Memory B cell (primary cell): ENCODE measurements around the gene ZNF280B.
"Not testable (repeated sequence)": the region's sequence is repeated elsewhere in the genome, so short reads cannot be mapped to it uniquely, and the experiment has no call there.

Experiments used
- ATAC-seq: fragments of 150-1000 bp; cut with Tn5 transposase; 2 replicates; pipeline ENCODE4 v1.10.0; 2021; ENCODE audit warnings: low read depth, mild to moderate bottlenecking, moderate library complexity
- DNase-seq, 2 donors: peaks; one replicate each; pipeline ENCODE4 v3.0.0; 2022; ENCODE audit warnings: low spot score in 2 of 2
- H3K27ac Mint-ChIP-seq: one replicate; pipeline ENCODE4 v1.8.0; 2022; ENCODE audit warnings: mild to moderate bottlenecking, moderate library complexity, mixed read lengths
- H3K27me3 Mint-ChIP-seq: one replicate; pipeline ENCODE4 v1.8.0; 2022; ENCODE audit warnings: mixed read lengths
- H3K36me3 Mint-ChIP-seq: one replicate; pipeline ENCODE4 v1.8.0; 2022; ENCODE audit warnings: mild to moderate bottlenecking, mixed read lengths
- H3K4me1 Mint-ChIP-seq: one replicate; pipeline ENCODE4 v1.8.0; 2022; ENCODE audit warnings: mixed read lengths
- H3K4me3 Mint-ChIP-seq: one replicate; pipeline ENCODE4 v1.8.0; 2022; ENCODE audit warnings: mild to moderate bottlenecking, moderate library complexity, mixed read lengths
- H3K9me3 Mint-ChIP-seq: one replicate; pipeline ENCODE4 v1.8.0; 2022; ENCODE audit warnings: mixed read lengths

ZNF280B gene

GRCh38 chr22:22547226-22547625 is 38.7 kb upstream of the ZNF280B start:
- H3K36me3 Mint-ChIP-seq = no peaks in the 10 kb centered on the region
- DNase-seq (no peak), ATAC-seq (no peak)
- no peaks in the 10 kb centered on the region for H3K9me3 Mint-ChIP-seq
- peaks cover 4% of the 10 kb centered on the region for H3K4me1 Mint-ChIP-seq
- H3K4me3 Mint-ChIP-seq = no peak overlapping the region
- peaks cover 2% of the 10 kb centered on the region for H3K27me3 Mint-ChIP-seq
- H3K27ac Mint-ChIP-seq = no peak overlapping the region

GRCh38 chr22:22546490-22546889 is 37.9 kb upstream of the ZNF280B start:
- no peaks in the 10 kb centered on the region for H3K36me3 Mint-ChIP-seq
- ATAC-seq = no peak
- H3K27ac Mint-ChIP-seq = no peak overlapping the region
- H3K9me3 Mint-ChIP-seq = no peaks in the 10 kb centered on the region
- peaks cover 5% of the 10 kb centered on the region for H3K27me3 Mint-ChIP-seq
- DNase-seq = no peak
- H3K4me1 Mint-ChIP-seq = peaks cover 4% of the 10 kb centered on the region
- H3K4me3 Mint-ChIP-seq = no peak overlapping the region

GRCh38 chr22:22545084-22545483 is 36.5 kb upstream of the ZNF280B start:
- no peaks in the 10 kb centered on the region for H3K36me3 Mint-ChIP-seq
- no peak for DNase-seq
- H3K4me1 Mint-ChIP-seq = peaks cover 4% of the 10 kb centered on the region
- no peak for ATAC-seq
- H3K27ac Mint-ChIP-seq = no peak overlapping the region
- peaks cover 5% of the 10 kb centered on the region for H3K27me3 Mint-ChIP-seq
- H3K4me3 Mint-ChIP-seq = no peak overlapping the region
- no peaks in the 10 kb centered on the region for H3K9me3 Mint-ChIP-seq

- Mint-ChIP-seq H3K36me3 (no peaks in the 10 kb centered on the region), H3K27ac (no peak overlapping the region), H3K9me3 (no peaks in the 10 kb centered on the region), H3K4me1 (no peaks in the 10 kb centered on the region), H3K4me3 (no peak overlapping the region), H3K27me3 (peaks cover 5% of the 10 kb centered on the region)
- DNase-seq (no peak), ATAC-seq (no peak)
These were observed 29.9 kb upstream of the ZNF280B start for GRCh38 chr22:22538226-22538989.

GRCh38 chr22:22536916-22537315 is 28.4 kb upstream of the ZNF280B start:
- H3K36me3 Mint-ChIP-seq = no peaks in the 10 kb centered on the region
- H3K4me1 Mint-ChIP-seq = no peaks in the 10 kb centered on the region
- DNase-seq (no peak), ATAC-seq (no peak)
- H3K27me3 Mint-ChIP-seq = peaks cover 4% of the 10 kb centered on the region
- no peak overlapping the region for H3K27ac Mint-ChIP-seq
- H3K4me3 Mint-ChIP-seq = no peak overlapping the region
- H3K9me3 Mint-ChIP-seq = no peaks in the 10 kb centered on the region

- Mint-ChIP-seq H3K4me1 (no peaks in the 10 kb centered on the region), H3K27ac (no peak overlapping the region), H3K36me3 (no peaks in the 10 kb centered on the region), H3K4me3 (no peak overlapping the region), H3K27me3 (peaks cover 3% of the 10 kb centered on the region), H3K9me3 (no peaks in the 10 kb centered on the region)
- DNase-seq (no peak), ATAC-seq (no peak)
These were observed 28.0 kb upstream of the ZNF280B start for GRCh38 chr22:22536515-22536914.

GRCh38 chr22:22535662-22536061 is 27.1 kb upstream of the ZNF280B start:
- peaks cover 3% of the 10 kb centered on the region for H3K27me3 Mint-ChIP-seq
- no peak overlapping the region for H3K4me3 Mint-ChIP-seq
- DNase-seq (no peak), ATAC-seq (no peak)
- H3K27ac Mint-ChIP-seq = no peak overlapping the region
- no peaks in the 10 kb centered on the region for H3K4me1 Mint-ChIP-seq
- no peaks in the 10 kb centered on the region for H3K36me3 Mint-ChIP-seq
- no peaks in the 10 kb centered on the region for H3K9me3 Mint-ChIP-seq

GRCh38 chr22:22534604-22535415 is 26.3 kb upstream of the ZNF280B start:
- ATAC-seq (no peak), DNase-seq (no peak)
- Mint-ChIP-seq H3K4me1 (no peaks in the 10 kb centered on the region), H3K27ac (no peak overlapping the region), H3K36me3 (no peaks in the 10 kb centered on the region), H3K9me3 (no peaks in the 10 kb centered on the region), H3K4me3 (no peak overlapping the region), H3K27me3 (peaks cover 3% of the 10 kb centered on the region)

GRCh38 chr22:22533863-22534262 is 25.3 kb upstream of the ZNF280B start:
- ATAC-seq = no peak

GRCh38 chr22:22533417-22533816 is 24.9 kb upstream of the ZNF280B start:
- no peaks in the 10 kb centered on the region for H3K9me3 Mint-ChIP-seq
- H3K27me3 Mint-ChIP-seq = peaks cover 4% of the 10 kb centered on the region
- ATAC-seq = no peak
- no peak overlapping the region for H3K4me3 Mint-ChIP-seq
- H3K27ac Mint-ChIP-seq = no peak overlapping the region
- H3K4me1 Mint-ChIP-seq = no peaks in the 10 kb centered on the region
- DNase-seq = no peak
- H3K36me3 Mint-ChIP-seq = no peaks in the 10 kb centered on the region

More at GRCh38 chr22:22533863-22534262, 25.3 kb upstream of the ZNF280B start:
- H3K36me3 Mint-ChIP-seq = no peaks in the 10 kb centered on the region
- H3K4me1 Mint-ChIP-seq = no peaks in the 10 kb centered on the region
- H3K9me3 Mint-ChIP-seq = no peaks in the 10 kb centered on the region
- no peak overlapping the region for H3K4me3 Mint-ChIP-seq
- H3K27me3 Mint-ChIP-seq = peaks cover 4% of the 10 kb centered on the region
- no peak for DNase-seq
- H3K27ac Mint-ChIP-seq = no peak overlapping the region

GRCh38 chr22:22532547-22533071 is 24.1 kb upstream of the ZNF280B start:
- not testable (repeated sequence) for ATAC-seq, H3K4me1 Mint-ChIP-seq, DNase-seq, H3K27me3 Mint-ChIP-seq, H3K9me3 Mint-ChIP-seq, H3K36me3 Mint-ChIP-seq, H3K27ac Mint-ChIP-seq, H3K4me3 Mint-ChIP-seq

GRCh38 chr22:22531770-22532546 is 23.4 kb upstream of the ZNF280B start:
- H3K27me3 Mint-ChIP-seq = peaks cover 4% of the 10 kb centered on the region
- ATAC-seq (no peak), DNase-seq (no peak)
- H3K4me1 Mint-ChIP-seq = no peaks in the 10 kb centered on the region
- peaks cover 2% of the 10 kb centered on the region for H3K9me3 Mint-ChIP-seq
- H3K27ac Mint-ChIP-seq = no peak overlapping the region
- no peak overlapping the region for H3K4me3 Mint-ChIP-seq
- no peaks in the 10 kb centered on the region for H3K36me3 Mint-ChIP-seq

GRCh38 chr22:22528780-22529179 is 20.2 kb upstream of the ZNF280B start:
- Mint-ChIP-seq H3K4me3 (no peak overlapping the region), H3K4me1 (no peaks in the 10 kb centered on the region), H3K27ac (no peak overlapping the region), H3K9me3 (peaks cover 2% of the 10 kb centered on the region), H3K36me3 (no peaks in the 10 kb centered on the region), H3K27me3 (peaks cover 2% of the 10 kb centered on the region)
- DNase-seq (no peak), ATAC-seq (no peak)

GRCh38 chr22:22527312-22527711 is 18.8 kb upstream of the ZNF280B start:
- Mint-ChIP-seq H3K4me3 (no peak overlapping the region), H3K27me3 (peaks cover 6% of the 10 kb centered on the region), H3K9me3 (peaks cover 2% of the 10 kb centered on the region), H3K27ac (no peak overlapping the region), H3K4me1 (no peaks in the 10 kb centered on the region), H3K36me3 (no peaks in the 10 kb centered on the region)
- ATAC-seq (no peak), DNase-seq (no peak)
